Caki2 (cell line): ENCODE data around the gene TMEM141. TPM values are rescaled to one million over a fixed set of nuclear protein-coding genes. Genes with fewer than 3 reads are reported as not detected.
"Not testable (repeated sequence)": the region's sequence is repeated elsewhere in the genome, so short reads cannot be mapped to it uniquely, and the experiment has no call there.

Experiments used
- DNase-seq: peaks from one replicate; pipeline ENCODE4 v3.0.0-alpha.2; 2015; ENCODE audit warnings: low read depth
- in situ Hi-C: cut with HindIII; loops from 2 replicates; pipeline ENCODE4 v1.10.0; 2016; ENCODE audit warnings: low sequenced_read_pairs, low pct_unique_long_range_greater_than_20kb, mixed read lengths
- total RNA-seq: library from RNA; depleted of rRNA; stranded (reverse); fragments of >200 nt; shearing (Covaris generic); gene quantifications from 2 replicates; pipeline ENCODE4 v1.2.3, GENCODE V29; 2014; ENCODE audit warnings: low replicate concordance

Gene TMEM141
- total RNA-seq, 1 experiment from 2014 or later, result 313 TPM

DNA sequence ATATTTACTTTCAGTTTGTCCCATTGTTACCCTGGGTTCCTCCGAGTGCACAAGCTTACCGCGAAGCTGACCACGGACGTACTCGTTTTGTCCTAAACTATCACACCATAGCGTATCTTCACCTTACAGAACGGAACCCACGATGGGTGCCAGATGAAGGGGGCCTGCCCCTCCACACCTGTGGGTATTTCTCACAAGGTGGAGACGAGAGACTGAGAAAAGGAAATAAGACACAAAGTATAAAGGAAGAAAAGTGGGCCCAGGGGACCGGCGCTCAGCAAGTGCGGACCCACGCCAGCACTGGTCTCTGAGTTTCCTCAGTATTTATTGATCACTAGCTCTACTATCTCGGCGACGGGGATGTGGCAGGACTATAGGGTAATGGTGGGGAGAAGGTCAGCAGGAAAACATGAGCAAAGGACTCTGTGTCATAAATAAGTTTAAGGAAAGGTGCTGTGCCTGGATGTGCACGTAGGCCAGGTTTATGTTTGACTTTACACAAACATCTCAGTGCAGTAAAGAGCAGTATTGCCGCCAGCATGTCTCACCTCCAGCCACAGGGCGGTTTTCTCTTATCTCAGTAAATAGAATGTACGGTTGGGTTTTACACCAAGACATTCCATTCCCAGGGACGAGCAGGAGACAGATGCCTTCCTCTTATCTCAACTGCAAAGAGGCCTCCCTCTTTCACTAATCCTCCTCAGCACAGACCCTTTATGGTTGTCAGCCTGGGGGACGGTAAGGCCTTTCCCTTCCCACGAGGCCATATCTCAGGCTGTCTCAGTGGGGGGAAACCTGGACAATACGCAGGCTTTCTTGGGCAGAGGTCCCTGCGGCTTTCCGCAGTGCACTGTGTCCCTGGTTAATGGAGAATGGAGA, 2.3 kb upstream of the TMEM141 start:
- in situ Hi-C loops, result not testable (repeated sequence)
- peak; percentile 70 for DNase-seq

DNA sequence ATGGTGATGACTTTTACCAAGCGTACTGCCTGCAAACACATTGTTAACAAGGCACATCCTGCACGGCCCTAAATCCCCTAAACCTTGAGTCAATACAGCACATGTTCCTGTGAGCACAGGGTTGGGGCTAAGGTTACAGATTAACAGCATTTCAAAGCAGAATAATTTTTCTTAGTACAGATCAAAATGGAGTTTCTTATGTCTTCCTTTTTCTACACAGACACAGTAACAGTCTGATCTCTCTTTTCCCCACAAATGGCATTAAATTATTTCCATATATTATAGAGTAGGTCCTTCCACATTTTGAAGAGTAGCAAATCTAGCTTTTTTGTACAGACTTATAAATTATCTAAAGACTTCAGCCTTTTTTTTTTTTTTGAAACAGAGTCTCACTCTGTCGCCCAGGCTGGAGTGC, 1.6 kb upstream of the TMEM141 start:
- in situ Hi-C loops, result no loop called here
- peak; percentile 56 for DNase-seq

- in situ Hi-C loops, result no loop called here
- DNase-seq, result peak; percentile 56
Measured at GRCh38 chr9:136791516-136792276, 552 bp downstream of the TMEM141 start.

DNA sequence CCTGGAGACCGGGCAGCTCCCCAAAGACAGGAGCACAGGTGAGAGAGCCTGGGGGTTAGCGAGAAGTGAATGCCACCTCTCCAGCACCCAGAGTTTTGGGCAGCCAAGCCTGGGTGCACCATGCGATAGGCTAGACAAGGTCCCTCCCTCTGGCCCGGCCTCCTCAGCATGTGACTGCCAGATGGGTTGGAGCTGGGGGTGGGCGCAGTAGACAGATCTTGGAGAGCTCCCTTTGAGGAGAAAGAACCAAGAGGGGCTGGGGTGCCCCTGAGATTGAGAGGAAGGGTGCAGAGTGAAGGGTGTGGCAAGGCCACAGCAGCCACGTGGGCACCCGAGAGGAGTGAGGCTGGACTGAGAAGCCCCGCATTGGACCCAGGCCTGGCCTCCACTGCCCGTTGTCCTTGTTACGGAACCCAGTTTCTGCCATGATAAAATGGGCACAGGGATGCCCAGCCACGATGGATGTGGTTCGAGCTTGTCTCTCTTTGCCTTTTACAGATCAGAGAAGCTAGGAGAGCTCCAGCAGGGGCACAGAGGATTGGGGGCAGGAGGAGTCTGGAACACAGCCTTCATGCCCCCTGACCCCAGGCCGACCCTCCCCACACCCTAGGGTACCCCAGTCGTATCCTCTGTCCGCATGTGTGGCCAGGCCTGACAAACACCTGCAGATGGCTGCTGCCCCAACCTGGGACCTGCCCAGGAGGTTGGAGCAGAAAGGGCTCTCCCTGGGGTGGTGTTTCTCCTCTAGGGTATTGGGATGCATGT, 1.4 kb downstream of the TMEM141 start:
- in situ Hi-C loops, result no loop called here
- no peak for DNase-seq

DNA sequence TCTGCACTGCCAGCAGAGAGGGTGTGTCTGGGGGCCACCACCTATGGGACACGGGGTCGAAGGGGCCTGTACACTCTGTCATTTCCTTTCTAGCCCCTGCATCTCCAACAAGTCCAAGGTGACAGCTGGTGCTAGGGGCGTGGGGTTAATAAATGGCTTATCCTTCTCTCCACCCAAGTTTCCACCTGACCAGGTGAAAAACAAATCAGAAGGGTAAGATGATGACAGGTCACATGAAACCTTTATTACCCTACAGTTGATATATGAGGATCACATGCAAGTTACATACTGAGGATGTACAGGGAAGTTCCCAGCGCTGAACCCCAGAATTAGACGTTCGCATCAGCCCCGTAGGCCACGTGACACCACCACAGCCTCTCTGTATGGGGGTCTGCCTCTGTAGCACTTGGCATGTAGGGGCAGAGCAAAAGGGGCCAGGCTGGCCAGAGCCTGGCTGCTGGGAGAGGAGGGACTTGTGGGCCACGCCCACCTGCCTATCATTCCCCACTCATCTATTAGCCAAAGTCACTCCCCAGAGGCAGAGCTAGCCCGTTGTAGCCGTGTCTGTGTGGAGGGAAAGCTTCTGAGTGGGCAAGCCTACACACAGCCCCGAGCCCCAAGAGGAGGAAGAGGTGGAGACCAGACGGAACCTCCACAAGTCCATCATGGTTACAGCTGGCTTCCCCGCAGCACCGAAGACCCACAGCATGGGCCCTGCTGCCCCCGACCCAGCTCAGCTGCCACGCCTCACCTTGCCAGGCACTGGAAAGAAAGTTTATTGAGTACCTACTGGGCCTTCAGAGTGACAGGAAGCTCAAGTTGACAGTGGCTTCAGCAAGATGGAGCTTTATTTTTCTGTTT, 2.2 kb downstream of the TMEM141 start:
- in situ Hi-C loops, result no loop called here
- DNase-seq, result peak; percentile 50

DNA sequence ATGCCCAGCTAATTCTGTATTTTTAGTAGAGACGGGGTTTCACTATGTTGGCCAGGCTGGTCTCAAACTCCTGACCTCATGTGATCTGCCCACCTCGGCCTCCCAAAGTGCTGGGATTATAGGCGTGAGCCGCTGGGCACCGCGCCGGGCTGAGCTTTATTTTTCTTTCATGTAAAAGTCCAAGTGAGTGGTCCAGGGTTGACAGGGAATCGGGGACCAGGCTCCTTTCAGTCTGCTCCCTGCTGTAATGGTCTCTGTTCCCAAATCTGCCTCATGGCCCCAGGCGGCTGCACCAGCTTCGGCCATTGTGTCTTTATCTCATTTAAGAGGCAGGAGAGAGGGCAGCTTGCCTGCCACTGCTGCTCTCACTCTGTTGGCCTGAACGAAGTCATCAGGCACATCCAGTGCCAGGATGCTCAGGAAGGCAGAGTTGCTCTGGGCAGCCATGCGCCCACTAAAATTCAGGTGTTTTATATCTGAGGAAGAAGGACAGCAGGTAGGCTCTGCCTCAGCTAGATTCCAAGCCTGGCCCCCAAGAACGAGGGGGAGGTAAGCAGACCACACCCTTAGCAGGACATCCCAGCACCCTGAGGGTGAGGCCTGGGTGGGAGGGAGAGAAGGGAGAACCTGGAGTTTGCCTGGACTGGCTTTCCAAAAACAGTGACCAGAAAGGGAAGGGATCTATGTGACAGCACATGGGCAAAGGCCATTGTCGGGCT, 3.3 kb downstream of the TMEM141 start:
- in situ Hi-C loops, result no loop called here
- no peak for DNase-seq

DNA sequence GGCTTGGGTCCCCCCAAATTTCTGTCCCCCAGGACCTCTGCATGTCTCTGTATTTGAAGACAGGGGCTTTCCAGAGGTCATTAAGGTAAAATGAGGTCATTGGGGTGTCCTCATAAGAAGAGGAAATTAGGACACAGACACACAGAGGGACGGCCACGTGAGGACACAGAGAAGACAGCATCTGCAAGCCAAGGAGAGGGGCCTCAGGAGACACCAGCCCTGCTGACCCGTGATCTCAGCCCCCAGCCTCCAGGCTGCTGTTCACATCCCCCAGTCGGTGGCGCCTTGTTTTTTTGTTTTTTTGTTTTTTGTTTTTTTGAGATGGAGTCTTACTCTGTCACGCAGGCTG, 3.8 kb downstream of the TMEM141 start:
- in situ Hi-C loops, result no loop called here
- DNase-seq, result no peak

- in situ Hi-C loops, result no loop called here
- DNase-seq, result no peak
Measured at GRCh38 chr9:136796238-136796774, 5.2 kb downstream of the TMEM141 start, which contains the start of gene CCDC183. Gene CCDC183, plus strand, starts transcription at chr9:136796338. Its CDS starts 60 bp downstream, at chr9:136796398.

GRCh38 chr9:136796775-136797347, 5.7 kb downstream of the TMEM141 start:
- DNase-seq, in situ Hi-C loops: not testable (repeated sequence)

- DNase-seq, result no peak
- in situ Hi-C loops, result no loop called here
Measured at GRCh38 chr9:136798708-136799078, 7.5 kb downstream of the TMEM141 start.

DNA sequence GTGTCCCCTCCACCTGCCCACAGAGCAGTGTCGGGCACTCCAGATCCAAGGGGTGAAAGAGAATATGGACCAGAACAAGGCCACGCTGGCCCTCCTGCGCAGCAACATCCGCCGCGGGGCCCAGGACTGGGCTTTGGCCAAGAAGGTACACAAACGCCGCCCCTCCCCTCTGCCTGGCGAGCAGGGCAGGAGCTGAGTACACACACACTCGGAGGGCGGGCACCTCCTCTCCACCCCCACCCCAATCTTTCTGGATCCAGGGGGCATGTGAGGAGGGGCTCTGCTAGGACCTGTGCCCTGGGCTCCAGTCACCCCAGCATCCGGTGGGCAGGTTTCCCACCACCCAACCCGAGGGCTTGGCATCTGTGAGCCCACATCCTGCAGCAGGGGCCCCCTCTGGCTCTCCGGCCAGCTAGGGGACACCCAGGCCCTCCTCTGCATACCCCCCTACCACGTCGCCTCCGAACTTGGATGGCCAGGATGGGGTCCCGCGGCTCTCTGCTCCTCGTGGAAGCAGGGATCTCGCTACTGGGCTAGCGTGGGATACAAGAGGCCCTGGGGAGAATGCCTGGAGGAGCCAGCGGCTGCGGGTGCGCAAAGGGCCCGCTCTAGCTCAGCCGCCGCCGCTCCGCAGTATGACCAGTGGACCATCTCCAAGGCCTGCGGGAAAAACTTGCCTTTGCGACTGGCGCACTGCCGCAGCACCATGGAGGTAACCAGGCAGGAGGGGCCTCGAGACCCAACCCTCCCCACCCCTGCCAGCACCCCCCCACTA, 8.1 kb downstream of the TMEM141 start:
- in situ Hi-C loops, result no loop called here
- DNase-seq, result no peak

GRCh38 chr9:136799854-136800657, 8.9 kb downstream of the TMEM141 start:
- DNase-seq, result peak; percentile 78
- in situ Hi-C loops, result no loop called here

DNA sequence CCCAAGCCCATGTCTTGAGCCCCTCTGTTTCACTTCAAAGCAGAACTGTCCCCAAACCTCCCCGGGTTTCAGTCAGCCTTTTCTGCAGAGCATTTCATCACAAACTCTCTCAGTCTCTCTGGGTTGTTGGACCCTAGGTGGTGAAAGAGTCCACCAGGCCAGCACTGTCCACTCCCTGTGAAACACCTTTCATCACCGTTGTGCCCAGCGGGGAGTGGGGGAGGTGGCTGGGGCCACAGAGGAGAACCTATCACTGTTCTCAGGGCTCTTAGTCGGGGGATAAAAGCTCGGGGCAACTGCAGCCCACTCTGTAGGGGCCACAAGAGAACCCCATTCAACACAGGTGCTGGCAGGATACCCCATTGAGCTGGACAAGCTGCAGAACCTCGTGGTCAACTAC, 11.2 kb downstream of the TMEM141 start:
- in situ Hi-C loops, result no loop called here
- no peak for DNase-seq

GRCh38 chr9:136803009-136803550, 11.9 kb downstream of the TMEM141 start:
- DNase-seq, in situ Hi-C loops: not testable (repeated sequence)
